ENCODE results near the gene NRCAM.
"Not testable (repeated sequence)": the region's sequence is repeated elsewhere in the genome, so short reads cannot be mapped to it uniquely, and the experiment has no call there.

Gene NRCAM

DNA sequence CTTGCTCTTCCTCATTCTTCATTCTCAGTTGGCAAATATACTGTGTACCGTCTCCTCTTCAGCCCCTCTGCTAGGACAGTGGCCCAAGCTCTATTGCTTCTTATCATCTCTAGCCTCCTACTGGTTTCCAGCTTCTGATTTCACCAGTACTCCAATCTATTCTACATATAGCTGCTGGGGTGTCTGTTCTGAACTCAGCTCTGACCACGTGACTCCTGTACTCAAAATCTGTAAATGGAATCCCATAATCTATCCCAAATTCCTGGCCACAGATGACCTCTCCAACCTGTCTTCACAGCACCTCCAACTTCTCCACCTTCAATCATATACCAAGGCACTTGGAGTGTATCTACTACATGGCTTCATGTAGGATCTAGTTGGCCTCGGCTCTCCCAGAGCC, 152.9 kb downstream of the NRCAM start:
- DNase-seq, result no peak

DNA sequence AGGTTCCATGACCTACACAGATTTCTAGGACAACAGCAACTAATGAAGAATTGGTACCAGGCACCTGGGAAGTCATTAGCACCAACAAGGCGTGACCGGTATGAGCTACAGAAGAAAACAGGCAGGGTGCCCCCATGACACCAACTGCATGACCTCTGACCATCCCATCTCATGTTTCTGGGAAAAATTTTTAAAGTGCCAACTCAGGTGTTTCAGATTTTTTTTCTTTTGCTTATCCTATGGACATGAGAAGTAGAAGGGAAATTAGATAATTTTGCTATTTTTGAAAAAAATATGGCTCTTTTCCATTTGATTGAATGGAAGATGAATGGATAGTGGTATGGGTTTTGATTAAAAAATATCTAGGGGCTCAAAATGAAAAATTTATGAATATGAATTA, 154.8 kb downstream of the NRCAM start:
- no peak for DNase-seq

DNA sequence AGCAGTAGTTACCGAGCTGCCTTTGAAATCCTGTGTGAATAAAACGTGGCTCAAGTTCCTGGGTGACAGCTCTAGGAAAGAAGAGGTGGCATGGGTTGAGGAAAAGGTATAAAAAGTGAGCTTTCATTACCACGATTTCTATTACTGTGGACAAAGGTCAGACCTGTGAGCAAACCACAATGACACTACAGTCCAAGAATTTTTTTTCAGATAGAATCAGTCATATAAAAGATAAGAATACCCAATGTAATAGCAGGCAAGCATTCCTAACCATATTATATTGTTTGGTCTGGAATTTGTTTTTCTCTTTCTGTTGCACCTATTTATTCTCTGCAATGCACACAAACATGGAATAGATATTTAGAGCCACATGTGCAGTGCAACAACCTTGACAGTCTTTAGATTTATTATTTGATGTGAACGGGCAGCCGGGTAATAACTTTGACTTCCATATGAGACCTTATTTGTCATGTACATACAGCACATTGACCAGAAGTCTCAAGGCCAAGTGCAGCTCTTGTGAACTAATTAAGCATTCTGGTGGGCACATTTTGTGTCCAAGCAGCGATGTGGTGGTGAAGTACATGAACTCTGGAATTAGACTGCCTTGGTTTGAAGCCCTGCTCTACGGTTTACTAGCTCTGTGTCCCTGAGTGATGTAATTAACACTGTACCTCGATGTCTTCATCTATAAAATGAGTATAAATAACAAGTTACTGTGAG, 156.8 kb downstream of the NRCAM start:
- DNase-seq, result no peak

DNA sequence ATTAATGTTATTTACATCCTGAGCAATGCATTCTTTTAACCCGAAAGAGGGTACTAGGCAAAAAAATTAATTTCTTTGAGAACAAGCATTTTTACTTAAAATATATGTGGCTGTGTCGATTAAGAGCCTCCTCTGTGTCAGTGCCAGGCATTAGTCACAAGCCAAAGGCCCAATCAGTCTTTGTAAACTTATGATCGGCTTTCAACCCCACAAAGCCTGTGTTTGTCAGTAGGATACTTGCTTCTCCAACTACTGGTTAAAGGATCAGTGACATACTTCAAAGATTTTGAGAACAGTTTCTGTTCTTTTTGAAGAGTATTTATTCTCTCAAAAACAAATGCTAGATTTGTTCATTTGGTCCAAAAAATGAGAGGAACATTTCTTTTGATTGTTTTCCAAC, 159.3 kb downstream of the NRCAM start:
- no peak for DNase-seq

DNA sequence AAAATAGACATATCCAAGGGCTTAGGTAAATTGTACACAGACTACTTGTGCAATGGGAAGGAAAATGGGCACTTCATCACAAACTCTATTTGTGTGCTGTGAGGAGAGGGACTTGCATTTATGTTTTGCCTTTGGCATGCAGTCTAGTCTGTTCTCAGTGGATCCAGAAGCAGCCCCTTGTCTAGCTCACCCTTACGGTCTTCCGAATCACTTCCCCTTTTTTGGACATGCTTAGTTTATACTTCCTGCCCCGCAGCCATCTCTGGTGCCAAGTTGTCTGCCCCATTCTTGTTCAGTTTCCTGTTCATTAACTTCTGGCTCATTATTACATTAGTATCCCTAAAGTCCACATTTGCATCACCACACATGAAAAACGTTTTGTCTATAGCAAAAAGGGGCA, 161.6 kb downstream of the NRCAM start:
- peak; percentile 56 for DNase-seq

DNA sequence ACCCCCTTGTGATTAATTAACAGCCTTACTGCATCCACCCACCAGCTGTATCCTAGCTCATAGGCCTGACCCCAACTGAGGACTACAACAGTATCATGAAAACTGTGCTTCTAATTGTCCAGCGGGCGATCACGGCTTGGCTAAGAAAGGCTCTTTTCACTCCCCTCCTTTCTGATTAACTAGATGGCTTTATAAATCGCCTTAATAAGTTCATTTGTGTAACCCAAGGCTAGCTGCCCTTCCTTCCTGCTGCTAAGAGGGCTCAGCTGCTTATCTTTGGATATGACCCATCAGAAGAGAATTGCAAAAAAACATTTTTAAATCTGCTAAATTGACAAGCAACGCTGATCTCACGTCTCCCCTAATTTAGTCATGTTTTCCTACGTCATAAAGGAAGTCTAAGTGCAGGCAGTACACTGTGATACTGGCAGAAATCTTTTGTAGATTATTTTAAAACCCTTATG, 163.1 kb downstream of the NRCAM start:
- no peak for DNase-seq

DNA sequence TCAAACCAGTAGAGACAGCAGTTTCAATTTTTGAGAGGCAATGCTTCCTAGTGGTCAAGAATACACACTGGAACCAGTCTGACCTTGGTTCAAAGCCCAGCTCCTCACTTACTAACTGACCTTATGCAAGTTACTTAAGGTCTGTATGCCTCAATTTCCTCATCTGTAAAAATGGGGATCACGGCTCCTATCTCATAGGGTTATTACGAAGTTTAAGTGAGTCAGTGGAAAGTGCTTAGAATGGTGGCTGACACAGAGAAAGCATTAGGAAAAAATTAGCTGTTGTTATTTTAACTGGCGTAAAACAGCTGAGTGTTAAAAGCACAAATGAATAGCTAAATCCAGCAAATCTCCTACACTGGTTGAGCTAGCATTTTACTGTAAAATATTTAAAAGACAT, 163.7 kb downstream of the NRCAM start:
- DNase-seq, result no peak

DNA sequence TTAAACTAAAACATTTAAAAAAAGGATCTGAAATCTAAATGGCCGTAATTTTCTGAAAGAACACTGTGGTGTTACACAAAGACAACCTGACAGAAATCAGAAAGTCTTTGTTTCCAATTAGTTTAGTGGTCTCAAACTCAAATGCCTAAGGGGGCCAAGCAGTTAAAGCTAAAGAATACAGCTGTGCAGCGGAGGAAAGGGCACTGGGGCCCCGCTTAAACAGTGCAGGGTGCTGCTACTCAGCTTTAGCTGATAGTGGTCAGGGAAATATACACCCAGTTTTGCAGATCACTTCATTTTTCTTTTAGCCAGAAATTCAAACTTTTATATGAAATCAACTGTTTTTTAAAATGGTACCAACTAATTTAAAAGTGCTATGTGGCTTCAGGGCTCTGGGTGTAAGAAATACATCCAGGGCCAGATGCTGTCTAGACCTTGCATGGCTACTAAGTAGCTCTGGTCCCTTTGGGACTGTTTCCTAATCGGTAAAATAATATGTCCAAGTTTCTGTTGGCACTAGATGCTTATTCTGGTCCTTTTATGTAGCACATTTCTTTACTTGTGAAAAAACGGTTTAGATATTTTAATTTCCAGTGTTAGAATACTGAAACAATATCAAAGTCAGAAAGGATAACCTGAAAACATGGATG, 164.3 kb downstream of the NRCAM start:
- no peak for DNase-seq

DNA sequence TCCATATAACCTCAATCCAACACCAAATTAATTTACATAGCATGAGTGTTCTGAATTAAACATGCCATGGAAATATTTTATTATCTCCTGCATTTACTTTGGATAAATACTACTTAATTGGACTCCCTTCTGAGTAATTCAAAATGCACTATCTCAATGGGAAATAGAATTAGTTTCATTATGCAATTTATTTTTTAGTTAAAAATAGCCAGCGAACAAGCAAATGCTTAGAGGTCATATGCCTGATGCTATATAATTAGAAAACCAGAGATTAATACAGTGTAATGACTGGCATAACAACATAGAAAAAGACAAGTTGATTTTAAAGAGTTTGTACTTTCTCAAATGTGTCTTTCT, 165.1 kb downstream of the NRCAM start:
- no peak for DNase-seq

DNA sequence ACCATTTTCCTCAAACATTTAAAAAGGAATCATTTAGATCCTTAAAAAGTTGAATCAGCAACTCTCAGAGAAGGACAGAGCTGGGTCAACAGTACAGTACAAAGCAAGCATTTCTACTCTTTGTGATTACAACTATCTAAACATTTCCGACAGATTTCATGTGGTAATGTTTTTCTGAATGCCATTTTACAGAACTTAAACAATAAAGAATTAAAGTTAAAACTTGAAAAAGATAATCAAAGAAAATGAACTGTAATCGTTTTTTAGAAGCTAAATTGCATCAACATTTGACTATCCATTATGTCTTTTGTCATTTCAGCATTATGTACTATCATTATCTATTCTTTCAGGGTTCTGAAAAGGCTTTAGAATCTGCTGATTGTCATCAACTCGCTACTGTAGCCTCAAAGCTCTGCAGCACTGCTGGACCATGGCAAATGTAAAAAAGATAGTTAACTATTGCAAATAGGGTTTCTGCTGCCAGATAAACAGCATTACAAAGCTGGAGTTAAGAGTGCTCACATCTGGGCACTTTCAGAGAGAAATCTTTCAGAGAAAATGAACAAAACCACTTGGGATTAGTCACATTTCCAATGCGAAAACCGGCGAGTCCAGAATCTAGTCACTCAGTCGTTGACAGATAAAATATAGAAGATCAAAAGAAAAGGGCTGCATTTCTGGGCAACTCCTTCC, 165.6 kb downstream of the NRCAM start:
- no peak for DNase-seq

DNA sequence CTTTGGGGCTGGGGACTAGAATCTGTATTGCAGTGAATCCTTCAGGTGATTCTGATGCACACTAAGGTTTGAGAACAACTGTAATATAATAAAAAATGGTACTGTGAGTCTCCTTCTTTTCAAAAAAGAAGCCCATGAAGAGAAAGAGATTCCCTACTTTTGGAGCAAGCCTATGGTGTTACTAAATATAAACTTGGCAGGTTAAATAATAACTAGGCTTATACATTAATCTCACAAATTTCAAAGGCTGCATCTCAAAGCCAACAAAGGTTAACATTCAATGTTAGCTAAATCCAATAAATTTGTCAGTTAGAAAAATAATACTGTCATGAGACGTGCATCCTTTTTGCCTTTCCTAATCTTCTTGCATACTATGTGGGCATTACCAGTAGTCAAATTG, 166.4 kb downstream of the NRCAM start:
- no peak for DNase-seq

DNA sequence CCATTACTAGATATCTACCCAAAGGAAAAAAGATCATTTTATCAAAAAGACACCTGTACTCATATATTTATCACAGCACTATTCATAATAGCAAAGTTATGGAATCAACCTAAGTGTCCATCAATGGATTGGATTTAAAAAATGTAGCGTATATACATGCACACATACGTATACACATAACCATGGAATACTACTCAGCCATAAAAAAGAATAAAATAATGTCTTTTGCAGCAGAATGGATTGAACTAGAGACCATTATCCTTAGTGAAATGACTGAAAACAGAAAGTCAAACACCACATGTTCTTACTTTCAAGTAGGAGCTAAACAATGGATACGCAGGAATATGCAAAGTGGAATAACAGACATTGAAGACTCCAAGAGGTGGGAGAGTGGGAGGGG, 168.4 kb downstream of the NRCAM start:
- no peak for DNase-seq

DNA sequence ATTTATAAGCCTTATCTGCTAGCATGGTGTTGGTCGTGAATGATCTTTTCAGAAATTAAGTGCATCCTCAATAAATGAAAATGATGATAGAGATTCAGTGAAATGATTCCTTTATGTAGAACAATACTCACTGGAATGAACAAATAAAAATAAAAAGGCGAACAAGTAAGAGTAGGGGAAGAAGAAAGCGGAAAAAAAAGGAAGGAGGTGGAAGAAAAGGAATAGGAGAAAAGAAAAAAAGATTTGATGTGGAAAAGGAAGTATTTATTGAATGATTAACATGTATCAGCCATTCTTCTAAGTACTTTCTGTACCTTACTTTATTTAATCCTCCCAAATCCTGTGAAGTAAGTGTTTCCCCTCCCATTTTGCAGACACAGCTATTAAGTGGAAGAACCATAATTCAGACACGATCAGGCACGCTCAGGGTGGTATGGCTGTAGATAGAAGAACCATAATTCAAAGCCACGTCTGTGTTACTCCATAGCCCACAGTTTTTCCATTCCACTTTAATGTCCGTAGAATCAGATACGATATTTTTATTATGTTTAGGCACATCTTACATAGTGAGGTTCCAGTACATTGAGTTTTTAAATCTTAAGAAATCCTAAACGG, 169.8 kb downstream of the NRCAM start:
- DNase-seq, result peak; percentile 71

DNA sequence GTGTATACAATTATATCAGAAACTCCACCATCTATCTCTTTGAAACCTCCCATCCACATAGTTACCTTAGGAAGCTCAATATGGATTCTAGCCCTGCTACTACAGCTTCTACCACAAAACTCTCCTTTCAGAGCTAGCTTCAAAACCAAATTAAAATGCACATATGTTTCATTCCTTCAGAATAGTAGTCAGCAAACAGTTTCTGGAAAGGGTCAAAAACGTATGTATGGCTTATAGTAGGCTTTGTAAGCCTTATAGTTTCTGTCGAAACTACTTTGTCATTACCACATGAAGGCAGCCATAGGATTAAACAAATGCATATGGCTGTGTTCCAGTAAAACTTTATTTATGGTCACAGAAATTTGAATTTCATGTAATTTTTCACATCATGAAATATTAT, 170.5 kb downstream of the NRCAM start:
- no peak for DNase-seq

DNA sequence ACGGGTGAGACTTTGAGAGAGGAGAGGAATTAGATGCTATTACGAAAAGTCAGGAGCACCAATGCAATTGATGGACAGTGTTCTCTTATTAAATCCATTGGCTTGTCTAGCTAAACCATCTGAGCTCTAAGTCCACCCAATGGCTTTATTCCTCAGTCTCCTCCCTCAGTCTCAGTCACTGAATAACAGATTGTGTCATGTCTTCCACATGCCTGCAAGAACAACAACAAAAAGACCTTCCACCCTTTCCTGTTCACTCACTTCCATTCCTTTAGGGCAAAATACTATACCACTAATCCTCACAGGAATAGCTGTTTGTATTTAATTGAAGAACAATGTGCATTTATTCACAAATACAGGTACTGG, 171.2 kb downstream of the NRCAM start:
- no peak for DNase-seq

DNA sequence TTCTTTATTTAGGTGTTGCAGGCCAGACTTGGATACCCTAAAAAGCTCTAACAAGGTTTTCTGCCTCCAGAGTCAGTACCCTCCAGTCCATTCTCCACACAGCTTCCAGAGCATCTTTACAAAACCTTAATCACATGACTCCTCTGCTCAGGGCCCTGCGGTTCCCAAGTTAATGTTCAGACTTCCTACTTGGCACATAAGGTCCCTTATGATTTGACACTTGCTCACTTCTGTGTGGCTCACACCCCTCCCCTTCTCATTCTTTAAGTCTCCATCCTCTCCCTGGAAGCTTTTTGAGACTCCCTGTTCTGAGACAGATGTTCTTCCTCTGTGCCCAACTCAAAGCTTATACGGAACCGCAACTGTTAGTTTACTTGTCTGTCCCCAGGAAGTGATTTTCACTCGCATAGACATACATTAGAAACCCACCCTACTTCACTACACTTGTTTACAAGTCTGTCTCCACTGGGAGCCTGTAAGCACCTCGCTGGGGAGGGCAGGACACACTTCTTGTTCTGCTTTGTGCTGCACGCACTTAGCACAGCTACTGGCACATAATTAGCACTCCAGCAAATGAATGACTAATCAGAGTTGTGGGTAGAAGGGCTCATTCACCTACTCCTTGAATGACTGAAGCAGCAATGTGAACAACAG, 171.8 kb downstream of the NRCAM start:
- peak; percentile 53 for DNase-seq

DNA sequence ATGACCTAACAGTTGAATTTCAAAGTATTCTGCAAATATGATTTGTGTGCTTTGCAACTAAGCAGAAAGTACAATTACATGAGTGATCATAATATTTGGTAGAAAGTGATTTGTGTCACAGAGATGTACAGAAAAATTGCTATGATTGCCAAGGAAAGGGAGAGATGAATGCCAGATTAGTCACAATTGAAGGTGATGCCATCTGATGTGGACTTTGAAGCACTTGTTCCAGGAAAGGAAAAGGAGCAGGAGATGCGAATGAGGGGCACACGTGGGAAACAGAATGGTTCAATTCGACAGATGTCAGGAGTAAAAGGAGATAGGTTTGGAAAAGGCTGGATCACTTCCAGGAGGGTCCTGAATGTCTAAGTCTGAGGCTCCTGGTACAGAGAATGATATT, 173.0 kb downstream of the NRCAM start:
- no peak for DNase-seq

DNA sequence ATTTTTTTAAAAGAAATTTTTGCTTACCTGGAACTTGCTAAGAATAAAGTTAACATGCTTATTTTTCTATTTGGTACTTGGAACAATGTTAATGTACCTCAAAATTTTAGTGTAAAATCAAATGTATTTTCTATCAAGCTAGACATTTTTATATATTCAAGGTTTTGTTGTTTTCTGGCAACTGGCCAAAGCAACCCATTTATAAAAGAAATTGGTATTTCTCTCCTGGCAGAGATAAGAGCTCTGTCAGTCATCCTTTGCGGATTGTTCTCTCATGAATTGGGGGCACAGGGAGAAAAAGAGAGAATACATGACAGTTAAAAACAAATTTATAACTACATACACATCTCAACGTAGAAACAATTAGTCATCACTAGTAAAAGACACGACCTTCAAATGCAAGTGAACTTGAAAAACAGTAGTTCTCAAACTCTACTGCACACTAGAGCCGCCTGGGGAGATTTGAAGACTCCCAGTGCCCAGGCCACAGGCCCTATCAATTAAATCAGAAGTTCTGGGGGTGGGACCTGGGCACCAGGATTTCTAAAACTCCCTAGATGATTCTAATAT, 173.7 kb downstream of the NRCAM start:
- no peak for DNase-seq

DNA sequence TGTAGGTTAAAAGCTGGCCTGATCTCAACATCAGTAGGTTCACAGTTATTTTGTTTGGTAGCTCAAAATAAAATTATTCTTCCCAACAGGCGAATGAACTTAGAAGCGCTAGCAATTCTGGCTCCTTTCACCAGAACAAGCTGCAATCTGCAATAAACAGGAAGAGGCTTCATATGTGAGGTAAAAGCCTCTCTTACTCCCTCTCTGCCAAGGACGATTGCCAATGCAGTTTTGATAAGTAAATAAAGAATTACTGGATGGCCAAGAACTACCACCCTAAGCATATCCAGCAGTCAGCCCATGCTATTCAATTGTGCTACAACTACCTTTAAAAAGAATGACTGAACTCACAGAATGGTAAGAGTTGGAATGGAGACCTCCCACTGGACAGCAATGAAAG, 176.1 kb downstream of the NRCAM start:
- DNase-seq, result peak; percentile 90

DNA sequence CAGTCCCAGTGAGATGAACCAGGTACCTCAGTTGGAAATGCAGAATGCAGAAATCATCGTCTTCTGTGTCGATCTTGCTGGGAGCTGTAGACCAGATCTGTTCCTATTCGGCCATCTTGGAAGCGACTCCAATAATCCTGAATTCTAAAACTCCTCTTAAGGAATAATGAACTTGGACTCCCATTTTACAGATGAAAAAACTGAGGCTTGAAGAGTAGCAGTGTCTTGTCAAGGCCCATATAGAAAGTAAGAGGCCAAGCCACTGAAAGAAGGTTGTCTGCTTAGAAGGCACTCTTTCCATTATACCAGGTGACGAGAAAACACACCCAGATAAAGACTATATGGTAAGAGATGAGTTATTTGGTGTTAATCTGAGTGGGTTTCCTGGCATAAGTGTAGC, 177.5 kb downstream of the NRCAM start:
- DNase-seq, result no peak

DNA sequence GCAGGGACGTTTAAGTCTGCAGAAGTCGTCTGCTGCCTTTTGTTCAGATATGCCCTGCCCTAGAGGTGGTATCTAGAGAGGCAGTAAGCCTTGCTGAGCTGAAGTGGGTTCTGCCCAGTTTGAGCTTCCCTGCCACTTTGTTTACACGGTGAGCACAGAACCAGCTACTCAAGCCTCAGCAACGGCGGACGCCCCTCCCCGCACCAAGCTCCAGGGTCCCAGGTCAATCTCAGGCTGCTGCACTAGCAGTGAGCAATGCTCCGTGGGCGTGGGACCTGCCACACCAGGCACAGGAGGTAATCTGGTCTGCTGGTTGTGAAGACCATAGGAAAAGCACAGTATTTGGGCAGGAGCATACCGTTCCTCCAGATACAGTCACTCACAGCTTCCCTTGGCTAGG, 178.0 kb downstream of the NRCAM start:
- no peak for DNase-seq

DNA sequence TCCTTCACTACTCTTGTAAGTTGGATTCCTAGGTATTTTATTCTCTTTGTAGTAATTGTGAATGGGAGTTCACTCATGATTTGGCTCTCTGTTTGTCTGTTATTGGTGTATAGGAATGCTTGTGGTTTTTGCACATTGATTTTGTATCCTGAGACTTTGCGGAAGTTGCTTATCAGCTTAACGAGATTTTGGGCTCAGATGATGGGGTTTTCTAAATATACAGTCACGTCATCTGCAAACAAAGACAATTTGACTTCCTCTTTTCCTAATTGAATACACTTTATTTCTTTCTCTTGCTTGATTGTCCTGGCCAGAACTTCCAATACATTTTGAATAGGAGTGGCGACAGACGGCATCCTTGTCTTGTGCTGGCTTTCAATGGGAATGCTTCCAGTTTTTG, 181.8 kb downstream of the NRCAM start:
- not testable (repeated sequence) for DNase-seq

DNA sequence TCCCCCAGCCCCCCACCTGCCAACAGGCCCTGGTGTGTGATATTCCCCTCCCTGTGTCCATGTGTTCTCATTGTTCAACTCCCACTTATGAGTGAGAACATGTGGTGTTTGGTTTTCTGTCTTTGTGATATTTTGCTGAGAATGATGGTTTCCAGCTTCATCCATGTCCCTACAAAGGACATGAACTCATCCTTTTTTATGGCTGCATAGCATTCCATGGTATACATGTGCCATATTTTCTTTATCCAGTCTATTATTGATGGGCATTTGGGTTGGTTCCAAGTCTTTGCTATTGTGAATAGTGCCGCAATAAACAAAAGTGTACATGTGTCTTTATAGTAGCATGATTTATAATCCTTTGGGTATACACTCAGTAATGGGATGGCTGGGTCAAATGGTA, 183.3 kb downstream of the NRCAM start:
- DNase-seq, result not testable (repeated sequence)
